Measurements from ENCODE around the gene STAB1.

STAB1 gene

DNA sequence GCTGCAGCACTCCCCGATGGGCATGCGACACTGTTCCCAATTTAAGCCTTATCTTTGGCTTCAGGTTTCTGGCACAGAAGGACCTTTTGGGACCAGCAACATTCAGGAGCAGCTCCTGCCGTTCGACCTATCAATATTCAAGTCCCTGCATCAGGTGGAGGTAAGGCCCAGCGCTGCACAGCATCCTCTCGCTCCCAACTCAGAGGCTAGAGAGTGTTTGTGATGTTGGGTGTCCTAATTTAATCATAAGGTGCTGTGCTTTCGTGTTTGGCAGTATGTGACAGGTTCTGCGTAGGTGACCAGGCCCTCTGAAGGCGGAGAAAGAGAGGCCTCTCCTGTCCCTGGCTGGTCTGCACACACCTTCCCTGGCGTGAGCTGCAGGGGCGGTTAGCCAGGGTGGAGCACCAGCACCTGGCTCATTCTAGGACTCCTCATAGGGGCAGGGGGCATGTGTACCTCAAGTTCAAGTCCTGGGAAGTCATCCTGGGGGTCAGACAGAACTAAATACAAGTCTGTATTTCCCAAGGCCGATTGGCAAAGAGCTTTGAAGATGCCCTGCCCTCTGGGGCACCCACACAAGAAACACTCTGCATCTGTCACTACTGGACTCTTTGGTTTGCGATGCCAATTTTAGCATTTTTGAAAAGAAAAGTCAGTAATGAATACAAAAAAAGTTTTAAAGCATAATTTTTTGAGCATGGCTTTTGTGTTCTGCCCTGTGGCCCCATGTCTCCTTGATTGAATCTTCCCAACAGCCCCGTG is 22.7 kb upstream of the STAB1 start:
- no peaks in the 10 kb centered on the region for H3K27me3 ChIP-seq (ENCODE audit: insufficient read depth, poor library complexity, severe bottlenecking)
- H3K4me3 ChIP-seq (replicated peaks; ENCODE audit: insufficient read depth, low read length) = no peak overlapping the region
- DNase-seq (ENCODE audit: low read depth in 1 of 2, low spot score in 1 of 2) = no peak
- TF ChIP-seq POLR2AphosphoS5 (IDR thresholded peaks at IDR 0.05; ENCODE audit: low read depth) (no peak), GABPA (IDR thresholded peaks at IDR 0.05; ENCODE audit: low read depth) (no peak), SPI1 (IDR thresholded peaks at IDR 0.05; ENCODE audit: borderline replicate concordance, low read depth) (no peak)
- TF ChIP-seq, protein P1, sequence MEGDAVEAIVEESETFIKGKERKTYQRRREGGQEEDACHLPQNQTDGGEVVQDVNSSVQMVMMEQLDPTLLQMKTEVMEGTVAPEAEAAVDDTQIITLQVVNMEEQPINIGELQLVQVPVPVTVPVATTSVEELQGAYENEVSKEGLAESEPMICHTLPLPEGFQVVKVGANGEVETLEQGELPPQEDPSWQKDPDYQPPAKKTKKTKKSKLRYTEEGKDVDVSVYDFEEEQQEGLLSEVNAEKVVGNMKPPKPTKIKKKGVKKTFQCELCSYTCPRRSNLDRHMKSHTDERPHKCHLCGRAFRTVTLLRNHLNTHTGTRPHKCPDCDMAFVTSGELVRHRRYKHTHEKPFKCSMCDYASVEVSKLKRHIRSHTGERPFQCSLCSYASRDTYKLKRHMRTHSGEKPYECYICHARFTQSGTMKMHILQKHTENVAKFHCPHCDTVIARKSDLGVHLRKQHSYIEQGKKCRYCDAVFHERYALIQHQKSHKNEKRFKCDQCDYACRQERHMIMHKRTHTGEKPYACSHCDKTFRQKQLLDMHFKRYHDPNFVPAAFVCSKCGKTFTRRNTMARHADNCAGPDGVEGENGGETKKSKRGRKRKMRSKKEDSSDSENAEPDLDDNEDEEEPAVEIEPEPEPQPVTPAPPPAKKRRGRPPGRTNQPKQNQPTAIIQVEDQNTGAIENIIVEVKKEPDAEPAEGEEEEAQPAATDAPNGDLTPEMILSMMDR (IDR thresholded peaks at IDR 0.05; ENCODE audit: insufficient read depth, low read length) = no peak
- TF ChIP-seq, protein P2, sequence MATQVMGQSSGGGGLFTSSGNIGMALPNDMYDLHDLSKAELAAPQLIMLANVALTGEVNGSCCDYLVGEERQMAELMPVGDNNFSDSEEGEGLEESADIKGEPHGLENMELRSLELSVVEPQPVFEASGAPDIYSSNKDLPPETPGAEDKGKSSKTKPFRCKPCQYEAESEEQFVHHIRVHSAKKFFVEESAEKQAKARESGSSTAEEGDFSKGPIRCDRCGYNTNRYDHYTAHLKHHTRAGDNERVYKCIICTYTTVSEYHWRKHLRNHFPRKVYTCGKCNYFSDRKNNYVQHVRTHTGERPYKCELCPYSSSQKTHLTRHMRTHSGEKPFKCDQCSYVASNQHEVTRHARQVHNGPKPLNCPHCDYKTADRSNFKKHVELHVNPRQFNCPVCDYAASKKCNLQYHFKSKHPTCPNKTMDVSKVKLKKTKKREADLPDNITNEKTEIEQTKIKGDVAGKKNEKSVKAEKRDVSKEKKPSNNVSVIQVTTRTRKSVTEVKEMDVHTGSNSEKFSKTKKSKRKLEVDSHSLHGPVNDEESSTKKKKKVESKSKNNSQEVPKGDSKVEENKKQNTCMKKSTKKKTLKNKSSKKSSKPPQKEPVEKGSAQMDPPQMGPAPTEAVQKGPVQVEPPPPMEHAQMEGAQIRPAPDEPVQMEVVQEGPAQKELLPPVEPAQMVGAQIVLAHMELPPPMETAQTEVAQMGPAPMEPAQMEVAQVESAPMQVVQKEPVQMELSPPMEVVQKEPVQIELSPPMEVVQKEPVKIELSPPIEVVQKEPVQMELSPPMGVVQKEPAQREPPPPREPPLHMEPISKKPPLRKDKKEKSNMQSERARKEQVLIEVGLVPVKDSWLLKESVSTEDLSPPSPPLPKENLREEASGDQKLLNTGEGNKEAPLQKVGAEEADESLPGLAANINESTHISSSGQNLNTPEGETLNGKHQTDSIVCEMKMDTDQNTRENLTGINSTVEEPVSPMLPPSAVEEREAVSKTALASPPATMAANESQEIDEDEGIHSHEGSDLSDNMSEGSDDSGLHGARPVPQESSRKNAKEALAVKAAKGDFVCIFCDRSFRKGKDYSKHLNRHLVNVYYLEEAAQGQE (IDR thresholded peaks at IDR 0.05; ENCODE audit: insufficient replicate concordance, low read depth) = no peak
- no peak overlapping the region for H3K27ac ChIP-seq (replicated peaks)

DNA sequence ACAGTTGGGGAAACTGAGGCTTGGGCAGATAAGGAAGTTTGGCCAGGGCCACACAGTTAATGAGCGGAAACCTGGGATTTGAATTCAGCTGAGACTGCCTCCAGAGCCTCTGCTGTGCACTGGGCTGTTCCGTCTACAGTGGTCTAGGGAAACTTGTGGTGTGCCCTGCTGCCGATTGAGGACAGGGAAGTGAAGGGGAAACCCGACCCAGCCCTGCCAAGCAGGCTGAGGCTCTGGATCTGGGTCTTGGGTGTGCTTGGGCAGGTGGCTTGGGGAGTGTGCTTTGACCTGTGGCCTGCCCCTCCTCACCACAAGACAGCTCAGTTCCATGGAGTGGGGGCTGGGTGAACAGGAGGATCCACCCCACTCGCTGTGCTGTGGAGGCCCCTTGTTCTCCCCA is 22.1 kb upstream of the STAB1 start:
- TF ChIP-seq, protein P1 (IDR thresholded peaks at IDR 0.05; ENCODE audit: insufficient read depth, low read length) = no peak
- TF ChIP-seq SPI1 (IDR thresholded peaks at IDR 0.05; ENCODE audit: borderline replicate concordance, low read depth) (no peak), GABPA (IDR thresholded peaks at IDR 0.05; ENCODE audit: low read depth) (no peak), POLR2AphosphoS5 (IDR thresholded peaks at IDR 0.05; ENCODE audit: low read depth) (no peak)
- TF ChIP-seq, protein P2 (IDR thresholded peaks at IDR 0.05; ENCODE audit: insufficient replicate concordance, low read depth) = no peak
- no peak overlapping the region for H3K27ac ChIP-seq (replicated peaks)

DNA sequence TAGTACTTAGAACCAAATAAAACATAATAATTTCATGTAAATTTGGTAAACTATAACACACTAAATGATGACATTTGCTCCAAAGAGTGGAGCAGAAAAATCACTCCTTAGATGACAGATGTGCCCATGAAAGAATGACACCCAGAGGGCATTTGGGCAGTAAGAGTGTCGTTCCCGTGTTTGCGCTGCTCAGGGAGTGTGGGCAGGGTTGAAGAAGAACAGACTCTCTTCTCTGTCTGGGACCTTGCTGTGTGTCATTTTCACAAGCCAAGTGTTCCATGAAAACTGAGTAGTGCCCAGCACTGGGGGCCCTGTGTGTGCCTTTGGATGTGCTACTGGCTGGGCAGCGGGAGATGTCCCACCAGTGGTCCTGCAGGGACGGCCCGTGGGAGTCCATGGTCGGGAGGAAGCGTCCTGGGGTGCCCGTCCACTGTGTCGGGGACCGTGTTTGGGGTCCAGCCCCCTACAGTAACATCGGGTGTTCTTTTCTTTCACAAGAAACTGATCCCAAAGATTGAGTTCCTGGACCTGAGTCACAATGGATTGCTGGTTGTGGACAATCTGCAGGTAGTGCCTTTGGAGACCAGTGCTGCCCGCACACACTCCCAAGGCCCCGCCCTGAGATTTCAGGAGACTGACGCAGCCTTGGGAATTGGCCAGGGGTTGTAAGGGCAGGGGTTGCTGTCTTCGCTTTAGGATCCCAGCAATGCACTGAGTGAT is 17.9 kb upstream of the STAB1 start:
- TF ChIP-seq, protein P1 (IDR thresholded peaks at IDR 0.05; ENCODE audit: insufficient read depth, low read length) = no peak
- TF ChIP-seq GABPA (IDR thresholded peaks at IDR 0.05; ENCODE audit: low read depth) = no peak
- TF ChIP-seq SPI1 (IDR thresholded peaks at IDR 0.05; ENCODE audit: borderline replicate concordance, low read depth) = no peak
- TF ChIP-seq POLR2AphosphoS5 (IDR thresholded peaks at IDR 0.05; ENCODE audit: low read depth) = no peak
- TF ChIP-seq, protein P2 (IDR thresholded peaks at IDR 0.05; ENCODE audit: insufficient replicate concordance, low read depth) = no peak
- no peaks in the 10 kb centered on the region for H3K27me3 ChIP-seq (ENCODE audit: insufficient read depth, poor library complexity, severe bottlenecking)
- DNase-seq (ENCODE audit: low read depth in 1 of 2, low spot score in 1 of 2) = no peak
- no peak overlapping the region for H3K4me3 ChIP-seq (replicated peaks; ENCODE audit: insufficient read depth, low read length)
- no peak overlapping the region; the same call in 1 of the 2 replicates for H3K27ac ChIP-seq (replicated peaks)

More for the DNA sequence above, 22.1 kb upstream of the STAB1 start:
- no peak for DNase-seq (ENCODE audit: low read depth in 1 of 2, low spot score in 1 of 2)
- no peaks in the 10 kb centered on the region for H3K27me3 ChIP-seq (ENCODE audit: insufficient read depth, poor library complexity, severe bottlenecking)
- H3K4me3 ChIP-seq (replicated peaks; ENCODE audit: insufficient read depth, low read length) = no peak overlapping the region

All from HL-60 (cell line).